Myocyte (in vitro differentiated cells): Measurements from ENCODE around the gene MTCP1. TPM values are rescaled to one million over a fixed set of nuclear protein-coding genes. Genes with fewer than 3 reads are reported as not detected.
A peak's percentile ranks its signal among the peaks of the same experiment; 100 is the strongest.

ENCODE experiments used
- DNase-seq: peaks from one replicate; pipeline ENCODE4 v3.0.0-alpha.2; 2012; ENCODE audit warnings: low read depth
- polyA plus RNA-seq: library from polyadenylated mRNA; unstranded; fragments of >200 nt; gene quantifications from one replicate; pipeline ENCODE4 v1.2.1, GENCODE V29; 2012; ENCODE audit warnings: missing spikeins
- total RNA-seq: library from RNA; depleted of rRNA; stranded (reverse); fragments of >200 nt; gene quantifications from 2 replicates; pipeline ENCODE4 v1.2.3, GENCODE V29; 2014

Gene MTCP1
- 0.68 and 1.1 TPM in 2 replicates for total RNA-seq
- 13.6 TPM for polyA plus RNA-seq

DNA sequence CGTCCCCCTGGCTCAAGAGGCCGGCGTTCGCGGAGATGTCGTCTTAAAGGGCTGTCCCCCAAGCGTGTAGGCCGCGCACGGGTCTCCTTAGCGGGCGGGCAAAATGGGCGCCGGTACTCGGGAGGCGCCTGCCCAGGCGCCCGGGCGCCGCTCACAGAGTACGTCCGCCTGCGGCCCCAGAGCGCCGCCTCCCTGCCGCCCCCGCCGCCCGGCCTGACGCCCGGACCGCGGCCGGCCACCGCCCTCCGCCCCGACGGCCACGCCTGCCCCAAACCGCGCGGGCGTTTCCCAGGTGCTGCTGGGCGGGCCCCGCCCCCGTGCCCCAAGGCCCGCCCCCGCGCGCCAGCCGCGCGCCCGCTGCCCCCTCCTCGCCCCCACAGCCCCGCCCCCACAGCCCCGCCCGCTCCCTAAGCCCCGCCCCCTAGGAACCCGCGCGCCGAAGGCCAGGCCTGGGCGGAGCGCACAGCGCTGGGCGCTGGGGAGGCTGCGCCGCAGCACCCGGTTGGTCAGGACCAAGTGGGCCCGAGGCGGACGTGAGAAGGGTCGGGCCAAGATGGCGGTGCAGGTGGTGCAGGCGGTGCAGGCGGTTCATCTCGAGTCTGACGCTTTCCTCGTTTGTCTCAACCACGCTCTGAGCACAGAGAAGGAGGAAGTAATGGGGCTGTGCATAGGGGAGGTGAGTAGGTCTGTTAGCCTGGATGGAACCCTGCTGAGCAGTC is at the start of gene MTCP1, which contains the start of the genes BRCC3 and CMC4:
MTCP1 (minus strand) TSS at position 162 of the 719 bp plus-strand sequence. CDS start 5,126 bp downstream, outside the sequence.
BRCC3 (plus strand) TSS at position 534 of the 719 bp plus-strand sequence; CDS start at position 554, 20 bp downstream.
CMC4 (minus strand) TSS at position 162 of the 719 bp plus-strand sequence. CDS start 7,113 bp downstream, outside the sequence.
- DNase-seq = peak; percentile 76

DNA sequence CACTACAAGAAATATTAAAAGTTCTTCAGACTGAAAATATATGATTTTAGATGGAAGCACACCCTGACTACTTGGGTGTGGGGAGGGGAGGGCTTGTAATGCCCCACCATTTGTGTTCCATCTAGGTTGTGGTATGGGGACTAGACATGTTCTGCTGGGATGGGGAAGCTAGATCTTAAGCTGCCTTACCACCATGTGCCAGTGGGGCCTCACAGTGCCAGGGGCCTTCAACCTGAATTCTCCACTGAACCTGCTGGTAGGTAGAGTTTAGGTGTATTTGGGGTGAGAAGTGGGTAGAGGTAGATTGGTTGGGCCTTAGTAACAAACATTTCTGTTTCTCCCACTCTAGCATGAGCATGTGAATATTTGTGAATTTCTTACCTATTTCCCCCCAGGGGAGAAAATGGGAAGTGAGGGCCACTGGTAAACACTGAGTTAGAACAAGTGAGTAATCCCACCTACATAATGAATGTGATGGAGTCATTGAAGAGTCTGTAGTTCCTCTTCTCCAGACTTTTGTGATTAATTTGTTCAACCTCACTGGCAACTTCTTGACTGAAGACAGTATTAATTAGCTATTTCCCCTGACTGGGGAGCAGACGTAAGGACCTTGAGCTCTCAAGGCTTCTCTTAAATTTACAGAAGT is 44.4 kb upstream of the MTCP1 start:
- no peak for DNase-seq

DNA sequence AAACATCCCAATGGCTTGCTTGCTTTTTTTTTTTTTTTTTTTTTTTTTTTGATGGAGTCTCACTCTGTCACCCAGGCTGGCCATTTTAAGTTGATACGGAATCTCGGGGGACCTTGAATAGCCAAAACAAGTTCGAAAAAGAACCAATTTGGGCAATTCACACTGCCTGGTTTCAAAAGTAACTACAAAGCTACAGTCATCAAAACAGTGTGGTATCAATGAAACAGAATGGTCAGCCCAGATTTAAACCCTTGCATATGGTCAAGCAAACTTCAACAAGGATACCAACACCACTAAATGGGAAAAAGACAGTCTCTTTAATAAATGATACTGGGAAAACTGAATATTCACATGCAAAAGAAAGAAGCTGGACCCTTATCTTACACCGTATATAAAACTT is 42.2 kb upstream of the MTCP1 start:
- DNase-seq = no peak

DNA sequence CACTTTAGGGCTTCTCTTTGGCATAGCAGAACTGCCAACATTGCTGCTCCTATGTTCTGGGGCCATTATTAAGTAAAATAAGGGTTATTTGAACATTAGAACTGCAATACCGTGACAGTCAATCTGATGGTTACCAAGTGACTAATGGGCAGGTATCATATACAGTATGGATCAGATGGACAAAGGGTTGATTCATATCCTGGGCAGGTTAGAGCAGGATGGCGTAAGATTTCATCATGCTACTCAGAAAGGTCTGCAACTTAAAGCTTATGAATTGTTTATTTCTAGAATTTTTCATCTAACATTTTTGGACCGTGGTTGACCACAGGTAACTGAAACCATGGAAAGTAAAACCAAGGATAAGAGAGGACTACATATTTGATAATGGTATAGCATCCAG is 41.2 kb upstream of the MTCP1 start:
- no peak for DNase-seq

DNA sequence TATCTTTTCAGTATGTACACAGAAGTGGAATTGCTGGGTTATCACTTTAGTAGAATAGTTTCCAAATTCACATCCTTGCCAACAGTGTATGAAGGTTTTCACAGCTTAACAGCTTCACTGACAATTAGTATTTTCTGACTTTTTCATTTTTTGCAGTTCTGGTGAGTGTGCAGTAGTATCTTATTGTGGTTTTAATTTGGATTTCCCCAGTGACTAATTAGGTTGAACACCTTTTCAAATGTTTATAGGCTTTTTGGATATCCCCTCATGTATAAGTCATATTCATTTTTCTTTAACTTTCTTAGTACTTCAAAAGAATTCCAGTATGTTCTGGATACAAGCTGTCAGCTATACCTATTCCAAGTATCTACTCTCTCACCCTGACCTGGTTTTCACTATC is 37.5 kb upstream of the MTCP1 start:
- DNase-seq = no peak

DNA sequence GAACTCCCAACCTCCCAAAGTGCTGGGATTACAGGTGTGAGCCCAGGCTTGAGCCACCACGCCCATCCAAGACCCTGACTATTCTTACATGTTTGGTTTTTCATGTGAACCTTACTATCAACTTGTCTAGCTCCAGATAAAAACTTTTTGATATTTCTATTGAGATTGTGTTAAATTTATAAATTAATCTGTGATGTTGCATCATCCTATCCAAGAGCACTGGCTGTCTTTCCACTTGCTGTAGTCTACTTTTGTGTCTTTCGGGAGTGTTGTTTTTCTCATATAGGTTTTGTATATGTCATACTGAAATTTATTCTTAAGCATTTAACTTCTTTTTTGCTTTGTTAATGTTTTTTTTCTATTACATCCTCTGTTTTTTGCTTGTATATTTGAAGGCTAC is 35.0 kb upstream of the MTCP1 start:
- DNase-seq = no peak

DNA sequence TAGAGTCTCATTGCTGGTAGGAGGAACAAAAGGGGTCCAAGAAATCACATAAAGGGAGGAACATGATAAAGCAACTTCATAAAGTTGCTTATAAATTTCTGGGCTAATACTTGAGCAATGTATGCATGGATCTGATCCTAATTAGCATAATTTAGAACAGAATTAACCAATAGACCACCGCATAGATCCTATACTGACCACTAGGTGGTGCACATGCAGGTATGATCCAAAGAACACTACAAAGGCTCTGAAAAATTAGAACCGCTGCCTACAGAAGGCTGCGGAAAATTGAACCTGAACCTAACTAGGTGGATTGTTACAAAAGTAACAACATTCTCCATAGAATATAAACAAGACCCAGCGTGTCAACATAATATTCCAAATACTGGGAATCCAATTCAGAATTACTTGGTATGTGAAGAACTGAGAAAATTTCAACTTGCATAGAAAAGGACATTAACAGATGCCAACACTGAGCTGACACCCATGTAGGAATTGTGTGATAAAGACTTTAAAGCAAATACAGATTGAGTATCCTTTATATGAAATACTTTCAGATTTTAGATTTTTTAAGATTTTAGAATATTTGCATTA is 23.6 kb upstream of the MTCP1 start:
- peak; percentile 13 for DNase-seq

GRCh38 chrX:155086961-155087735 is 16.2 kb upstream of the MTCP1 start:
- no peak for DNase-seq

DNA sequence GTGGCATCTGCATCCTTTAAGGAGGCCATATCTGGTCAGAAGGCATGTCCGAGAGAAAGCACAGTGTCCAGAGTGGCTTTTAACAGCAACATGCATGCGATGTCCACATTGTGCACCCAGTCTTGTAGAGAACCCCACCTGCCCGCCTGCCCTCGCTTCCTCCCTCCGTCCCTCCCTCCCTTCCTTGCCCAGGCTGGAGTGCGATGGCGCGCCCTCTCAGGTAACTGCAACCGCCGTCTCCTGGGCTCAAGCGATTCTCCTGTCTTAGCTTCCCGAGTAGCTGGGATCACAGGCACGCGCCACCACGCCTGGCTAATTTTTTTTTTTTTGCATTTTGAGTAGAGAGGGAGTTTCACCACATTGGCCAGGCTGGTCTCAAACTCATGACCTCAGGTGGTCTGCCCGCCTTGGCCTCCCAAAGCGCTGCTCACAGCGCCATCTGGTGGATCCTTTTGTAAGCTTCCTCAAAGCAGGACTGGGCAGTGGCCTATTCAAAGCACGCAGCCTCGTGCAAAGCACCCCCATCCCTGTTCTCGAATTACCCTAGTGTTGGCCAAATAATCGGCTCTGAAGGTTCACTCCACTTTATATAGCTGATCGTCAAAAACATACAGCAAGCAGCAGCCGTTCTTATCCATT is 15.4 kb upstream of the MTCP1 start:
- peak; percentile 28 for DNase-seq

GRCh38 chrX:155071694-155072280 is 851 bp upstream of the MTCP1 start:
- DNase-seq = peak; percentile 2

- DNase-seq = no peak
These were observed 317 bp downstream of the MTCP1 start for GRCh38 chrX:155070663-155070974.

- no peak for DNase-seq
These were observed 898 bp downstream of the MTCP1 start for GRCh38 chrX:155070038-155070437.

DNA sequence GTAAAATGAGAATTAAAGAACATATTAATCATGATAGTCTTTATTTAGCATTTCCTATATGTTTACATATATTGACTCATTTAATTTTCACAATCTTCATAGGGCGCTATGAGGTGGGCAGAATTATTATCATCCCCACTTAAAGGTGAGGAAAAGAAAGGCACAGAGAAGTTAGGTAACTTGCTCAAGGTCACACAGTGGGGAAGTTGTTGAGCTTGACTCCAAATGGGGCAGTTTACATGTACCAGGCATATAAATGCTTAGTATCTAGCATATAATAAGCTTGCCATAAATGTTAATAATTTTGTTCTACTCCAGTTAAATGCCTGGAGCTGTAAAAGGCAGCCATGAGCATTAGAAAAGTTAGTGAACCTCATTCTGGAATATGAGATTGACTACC is 1.5 kb downstream of the MTCP1 start:
- DNase-seq = no peak

DNA sequence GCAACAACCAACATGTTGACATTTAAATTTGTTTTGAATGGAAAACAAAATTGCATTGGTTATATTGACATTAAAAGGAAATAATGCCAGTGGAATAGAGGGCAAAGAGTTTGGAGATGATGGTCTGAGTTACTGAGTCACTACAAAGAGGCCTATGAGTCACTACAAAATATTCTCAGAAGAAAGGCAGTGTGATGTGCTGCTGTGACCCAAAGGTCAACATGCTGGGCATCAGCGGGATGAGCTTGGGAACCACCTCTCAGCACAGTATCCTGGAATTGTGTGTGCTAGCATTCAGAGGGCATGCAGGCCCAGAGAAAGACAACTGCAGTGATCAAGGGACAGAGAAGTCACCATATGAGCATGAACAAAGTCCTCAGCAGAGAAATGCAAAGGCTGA is 2.8 kb downstream of the MTCP1 start:
- peak; percentile 42 for DNase-seq

GRCh38 chrX:155065035-155065734 is 5.8 kb downstream of the MTCP1 start:
- DNase-seq = no peak

DNA sequence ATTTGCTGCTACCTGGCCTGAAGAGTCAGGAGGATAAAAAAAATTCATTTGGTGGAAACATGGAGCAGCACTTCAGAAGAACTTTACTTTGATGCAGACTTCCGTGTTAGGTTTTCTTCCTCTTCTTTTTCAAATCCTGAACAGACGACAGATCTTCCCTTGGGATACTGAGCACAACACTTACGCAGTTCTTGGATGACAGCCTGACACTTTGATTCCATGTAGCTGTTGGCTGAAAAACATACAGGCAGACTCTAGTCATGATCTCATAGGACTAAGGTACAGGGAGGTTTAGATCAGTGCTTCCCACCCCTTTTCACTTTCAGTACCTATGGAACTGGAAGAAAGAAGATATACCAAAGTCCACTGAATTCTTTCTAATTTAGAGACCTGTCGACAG is 9.2 kb downstream of the MTCP1 start:
- DNase-seq = no peak

GRCh38 chrX:155056877-155057792 is 13.8 kb downstream of the MTCP1 start:
- peak; percentile 60 for DNase-seq

DNA sequence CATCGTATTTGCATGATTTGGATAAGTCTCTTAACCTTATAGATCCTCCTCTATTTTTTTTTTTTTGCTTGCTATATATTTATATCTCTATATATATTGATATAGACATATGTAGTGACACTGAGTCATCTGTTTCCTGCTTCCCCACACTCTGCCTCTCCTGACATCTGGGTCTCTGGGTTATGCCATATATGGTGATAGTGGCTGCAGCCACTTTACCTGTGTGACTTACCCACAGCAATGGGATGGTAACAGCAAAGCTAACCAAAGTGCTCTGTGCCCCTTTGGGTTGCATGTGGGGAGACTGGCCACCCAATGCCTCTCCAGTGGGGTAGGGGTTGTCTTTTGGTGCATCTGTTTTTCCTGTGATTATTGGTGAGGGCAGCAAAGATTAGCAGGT is 14.5 kb downstream of the MTCP1 start:
- DNase-seq = no peak

GRCh38 chrX:155055494-155055893 is 15.4 kb downstream of the MTCP1 start:
- DNase-seq = no peak
